Measurements from ENCODE around the gene RPS6KA1. TPM values are rescaled to one million over a fixed set of nuclear protein-coding genes. Genes with fewer than 3 reads are reported as not detected.

RPS6KA1 gene
- total and polyA plus RNA-seq, 2 donors, result 30.4 to 36.8 TPM

GRCh38 chr1:26524181-26524580, 5.4 kb upstream of the RPS6KA1 start:
- 90% methylated on average over 4 of the region's 4 CpGs for WGBS
- no peak overlapping the region for H3K4me3 ChIP-seq (ENCODE audit: low read length in 2 of 2)
- peaks cover 0 to 9% of the 10 kb centered on the region in 2 donors for H3K27me3 ChIP-seq (ENCODE audit: control insufficient read depth in 2 of 2, insufficient read depth in 1 of 2, low read length in 1 of 2)
- no peak overlapping the region for H3K27ac ChIP-seq (ENCODE audit: low read depth in 1 of 2, low read length in 1 of 2)
- no peak for DNase-seq (ENCODE audit: low read depth in 6 of 9, low spot score in 9 of 9)
- no peaks in the 10 kb centered on the region for H3K36me3 ChIP-seq (ENCODE audit: control insufficient read depth in 2 of 2, insufficient read depth in 2 of 2, low read length in 1 of 2)
- no peaks in the 10 kb centered on the region for H3K9me3 ChIP-seq (ENCODE audit: control insufficient read depth in 2 of 2, insufficient read depth in 1 of 2, low read length in 1 of 2)
- peaks cover 0 to 2% of the 10 kb centered on the region in 2 donors for H3K4me1 ChIP-seq (ENCODE audit: control insufficient read depth in 2 of 2, insufficient read depth in 2 of 2, low read length in 2 of 2)

- H3K4me1 ChIP-seq (ENCODE audit: control insufficient read depth in 2 of 2, insufficient read depth in 2 of 2, low read length in 2 of 2), result peaks cover 4 to 17% of the 10 kb centered on the region in 2 donors
- H3K27ac ChIP-seq (ENCODE audit: low read depth in 1 of 2, low read length in 1 of 2), result no peak overlapping the region
- H3K27me3 ChIP-seq (ENCODE audit: control insufficient read depth in 2 of 2, insufficient read depth in 1 of 2, low read length in 1 of 2), result peaks cover 0 to 23% of the 10 kb centered on the region in 2 donors
- H3K4me3 ChIP-seq (ENCODE audit: low read length in 2 of 2), result no peak overlapping the region
- WGBS, result 95% methylated on average over 5 of the region's 5 CpGs
- H3K9me3 ChIP-seq (ENCODE audit: control insufficient read depth in 2 of 2, insufficient read depth in 1 of 2, low read length in 1 of 2), result no peaks in the 10 kb centered on the region
- no peak for DNase-seq (ENCODE audit: low read depth in 6 of 9, low spot score in 9 of 9)
- H3K36me3 ChIP-seq (ENCODE audit: control insufficient read depth in 2 of 2, insufficient read depth in 2 of 2, low read length in 1 of 2), result no peaks in the 10 kb centered on the region
These were observed 3.3 kb upstream of the RPS6KA1 start for GRCh38 chr1:26526287-26526686.

GRCh38 chr1:26529405-26529654, 231 bp upstream of the RPS6KA1 start:
- H3K27ac ChIP-seq (ENCODE audit: low read depth in 1 of 2, low read length in 1 of 2), result no peak overlapping the region
- no peak for DNase-seq (ENCODE audit: low read depth in 6 of 9, low spot score in 9 of 9)
- WGBS, result 2% methylated on average over 19 of the region's 19 CpGs
- H3K4me3 ChIP-seq (ENCODE audit: low read length in 2 of 2), result peak overlapping the region; percentile 23 to 81
- no peaks in the 10 kb centered on the region for H3K9me3 ChIP-seq (ENCODE audit: control insufficient read depth in 2 of 2, insufficient read depth in 1 of 2, low read length in 1 of 2)
- peaks cover 0 to 22% of the 10 kb centered on the region in 2 donors for H3K27me3 ChIP-seq (ENCODE audit: control insufficient read depth in 2 of 2, insufficient read depth in 1 of 2, low read length in 1 of 2)
- peaks cover 4 to 31% of the 10 kb centered on the region in 2 donors for H3K4me1 ChIP-seq (ENCODE audit: control insufficient read depth in 2 of 2, insufficient read depth in 2 of 2, low read length in 2 of 2)
- no peaks in the 10 kb centered on the region for H3K36me3 ChIP-seq (ENCODE audit: control insufficient read depth in 2 of 2, insufficient read depth in 2 of 2, low read length in 1 of 2)

GRCh38 chr1:26530410-26530894, 891 bp downstream of the RPS6KA1 start:
- Histone ChIP-seq H3K36me3 (ENCODE audit: control insufficient read depth in 2 of 2, insufficient read depth in 2 of 2, low read length in 1 of 2) (no peaks in the 10 kb centered on the region), H3K9me3 (ENCODE audit: control insufficient read depth in 2 of 2, insufficient read depth in 1 of 2, low read length in 1 of 2) (no peaks in the 10 kb centered on the region), H3K4me1 (ENCODE audit: control insufficient read depth in 2 of 2, insufficient read depth in 2 of 2, low read length in 2 of 2) (peaks cover 4 to 35% of the 10 kb centered on the region in 2 donors), H3K27me3 (ENCODE audit: control insufficient read depth in 2 of 2, insufficient read depth in 1 of 2, low read length in 1 of 2) (peaks cover 0 to 18% of the 10 kb centered on the region in 2 donors), H3K4me3 (ENCODE audit: low read length in 2 of 2) (peak overlapping the region; percentile 47 to 81), H3K27ac (ENCODE audit: low read depth in 1 of 2, low read length in 1 of 2) (no peak overlapping the region)
- 50% methylated on average over 8 of the region's 8 CpGs for WGBS
- no peak for DNase-seq (ENCODE audit: low read depth in 6 of 9, low spot score in 9 of 9)

- Histone ChIP-seq H3K27me3 (ENCODE audit: control insufficient read depth in 2 of 2, insufficient read depth in 1 of 2, low read length in 1 of 2) (peaks cover 0 to 18% of the 10 kb centered on the region in 2 donors), H3K27ac (ENCODE audit: low read depth in 1 of 2, low read length in 1 of 2) (peak overlapping the region; percentile 6 to 46), H3K4me3 (ENCODE audit: low read length in 2 of 2) (no peak overlapping the region), H3K36me3 (ENCODE audit: control insufficient read depth in 2 of 2, insufficient read depth in 2 of 2, low read length in 1 of 2) (no peaks in the 10 kb centered on the region), H3K4me1 (ENCODE audit: control insufficient read depth in 2 of 2, insufficient read depth in 2 of 2, low read length in 2 of 2) (peaks cover 4 to 37% of the 10 kb centered on the region in 2 donors), H3K9me3 (ENCODE audit: control insufficient read depth in 2 of 2, insufficient read depth in 1 of 2, low read length in 1 of 2) (no peaks in the 10 kb centered on the region)
- no peak for DNase-seq (ENCODE audit: low read depth in 6 of 9, low spot score in 9 of 9)
- WGBS, result 72% methylated on average over 9 of the region's 9 CpGs
These were observed 1.5 kb downstream of the RPS6KA1 start for GRCh38 chr1:26530895-26531598.

- DNase-seq (ENCODE audit: low read depth in 6 of 9, low spot score in 9 of 9), result no peak
- 93% methylated on average over 12 of the region's 12 CpGs for WGBS
- H3K4me3 ChIP-seq (ENCODE audit: low read length in 2 of 2), result no peak overlapping the region
These were observed 2.1 kb downstream of the RPS6KA1 start for GRCh38 chr1:26531651-26532131.

GRCh38 chr1:26533951-26534509, 4.5 kb downstream of the RPS6KA1 start:
- H3K4me3 ChIP-seq (ENCODE audit: low read length in 2 of 2), result no peak overlapping the region
- no peaks in the 10 kb centered on the region for H3K36me3 ChIP-seq (ENCODE audit: control insufficient read depth in 2 of 2, insufficient read depth in 2 of 2, low read length in 1 of 2)
- peak in 1 of 9 donors; percentile 37 for DNase-seq (ENCODE audit: low read depth in 6 of 9, low spot score in 9 of 9)
- peaks cover 4 to 46% of the 10 kb centered on the region in 2 donors for H3K4me1 ChIP-seq (ENCODE audit: control insufficient read depth in 2 of 2, insufficient read depth in 2 of 2, low read length in 2 of 2)
- no peaks in the 10 kb centered on the region for H3K9me3 ChIP-seq (ENCODE audit: control insufficient read depth in 2 of 2, insufficient read depth in 1 of 2, low read length in 1 of 2)
- H3K27ac ChIP-seq (ENCODE audit: low read depth in 1 of 2, low read length in 1 of 2), result no peak overlapping the region
- WGBS, result 54% methylated on average over 5 of the region's 5 CpGs
- peaks cover 0 to 14% of the 10 kb centered on the region in 2 donors for H3K27me3 ChIP-seq (ENCODE audit: control insufficient read depth in 2 of 2, insufficient read depth in 1 of 2, low read length in 1 of 2)

More at GRCh38 chr1:26531651-26532131, 2.1 kb downstream of the RPS6KA1 start:
- peaks cover 4 to 37% of the 10 kb centered on the region in 2 donors for H3K4me1 ChIP-seq (ENCODE audit: control insufficient read depth in 2 of 2, insufficient read depth in 2 of 2, low read length in 2 of 2)
- no peaks in the 10 kb centered on the region for H3K36me3 ChIP-seq (ENCODE audit: control insufficient read depth in 2 of 2, insufficient read depth in 2 of 2, low read length in 1 of 2)
- H3K9me3 ChIP-seq (ENCODE audit: control insufficient read depth in 2 of 2, insufficient read depth in 1 of 2, low read length in 1 of 2), result no peaks in the 10 kb centered on the region
- H3K27me3 ChIP-seq (ENCODE audit: control insufficient read depth in 2 of 2, insufficient read depth in 1 of 2, low read length in 1 of 2), result peaks cover 0 to 18% of the 10 kb centered on the region in 2 donors
- peak overlapping the region; percentile 6 to 46 for H3K27ac ChIP-seq (ENCODE audit: low read depth in 1 of 2, low read length in 1 of 2)

- Histone ChIP-seq H3K27ac (ENCODE audit: low read depth in 1 of 2, low read length in 1 of 2) (no peak overlapping the region), H3K36me3 (ENCODE audit: control insufficient read depth in 2 of 2, insufficient read depth in 2 of 2, low read length in 1 of 2) (no peaks in the 10 kb centered on the region), H3K9me3 (ENCODE audit: control insufficient read depth in 2 of 2, insufficient read depth in 1 of 2, low read length in 1 of 2) (no peaks in the 10 kb centered on the region), H3K4me1 (ENCODE audit: control insufficient read depth in 2 of 2, insufficient read depth in 2 of 2, low read length in 2 of 2) (peaks cover 6 to 51% of the 10 kb centered on the region in 2 donors), H3K4me3 (ENCODE audit: low read length in 2 of 2) (no peak overlapping the region), H3K27me3 (ENCODE audit: control insufficient read depth in 2 of 2, insufficient read depth in 1 of 2, low read length in 1 of 2) (peaks cover 0 to 10% of the 10 kb centered on the region in 2 donors)
- 13% methylated on average over 1 of the region's 1 CpG for WGBS
- peak in 1 of 9 donors; percentile 16 for DNase-seq (ENCODE audit: low read depth in 6 of 9, low spot score in 9 of 9)
These were observed 5.6 kb downstream of the RPS6KA1 start for GRCh38 chr1:26535201-26535600.

- 51% methylated on average over 5 of the region's 5 CpGs for WGBS
- H3K4me1 ChIP-seq (ENCODE audit: control insufficient read depth in 2 of 2, insufficient read depth in 2 of 2, low read length in 2 of 2), result peaks cover 5 to 49% of the 10 kb centered on the region in 2 donors
These were observed 6.5 kb downstream of the RPS6KA1 start for GRCh38 chr1:26536081-26536480.

More at GRCh38 chr1:26536081-26536480, 6.5 kb downstream of the RPS6KA1 start:
- H3K36me3 ChIP-seq (ENCODE audit: control insufficient read depth in 2 of 2, insufficient read depth in 2 of 2, low read length in 1 of 2), result no peaks in the 10 kb centered on the region
- no peak overlapping the region for H3K27ac ChIP-seq (ENCODE audit: low read depth in 1 of 2, low read length in 1 of 2)
- no peaks in the 10 kb centered on the region for H3K9me3 ChIP-seq (ENCODE audit: control insufficient read depth in 2 of 2, insufficient read depth in 1 of 2, low read length in 1 of 2)
- no peak for DNase-seq (ENCODE audit: low read depth in 6 of 9, low spot score in 9 of 9)
- H3K4me3 ChIP-seq (ENCODE audit: low read length in 2 of 2), result no peak overlapping the region
- peaks cover 0 to 2% of the 10 kb centered on the region in 2 donors for H3K27me3 ChIP-seq (ENCODE audit: control insufficient read depth in 2 of 2, insufficient read depth in 1 of 2, low read length in 1 of 2)
